DMS53 treated with DMSO at 0.1 percent for 48 hours (cell line): Measurements from ENCODE around the gene SUGCT.
"Not testable (repeated sequence)": the region's sequence is repeated elsewhere in the genome, so short reads cannot be mapped to it uniquely, and the experiment has no call there.

Experiments used
- DNase-seq: peaks from one replicate; lab custom pipeline; 2025; ENCODE audit not compliant: unreplicated experiment; lab: John Stamatoyannopoulos, UW

The SUGCT gene

DNA sequence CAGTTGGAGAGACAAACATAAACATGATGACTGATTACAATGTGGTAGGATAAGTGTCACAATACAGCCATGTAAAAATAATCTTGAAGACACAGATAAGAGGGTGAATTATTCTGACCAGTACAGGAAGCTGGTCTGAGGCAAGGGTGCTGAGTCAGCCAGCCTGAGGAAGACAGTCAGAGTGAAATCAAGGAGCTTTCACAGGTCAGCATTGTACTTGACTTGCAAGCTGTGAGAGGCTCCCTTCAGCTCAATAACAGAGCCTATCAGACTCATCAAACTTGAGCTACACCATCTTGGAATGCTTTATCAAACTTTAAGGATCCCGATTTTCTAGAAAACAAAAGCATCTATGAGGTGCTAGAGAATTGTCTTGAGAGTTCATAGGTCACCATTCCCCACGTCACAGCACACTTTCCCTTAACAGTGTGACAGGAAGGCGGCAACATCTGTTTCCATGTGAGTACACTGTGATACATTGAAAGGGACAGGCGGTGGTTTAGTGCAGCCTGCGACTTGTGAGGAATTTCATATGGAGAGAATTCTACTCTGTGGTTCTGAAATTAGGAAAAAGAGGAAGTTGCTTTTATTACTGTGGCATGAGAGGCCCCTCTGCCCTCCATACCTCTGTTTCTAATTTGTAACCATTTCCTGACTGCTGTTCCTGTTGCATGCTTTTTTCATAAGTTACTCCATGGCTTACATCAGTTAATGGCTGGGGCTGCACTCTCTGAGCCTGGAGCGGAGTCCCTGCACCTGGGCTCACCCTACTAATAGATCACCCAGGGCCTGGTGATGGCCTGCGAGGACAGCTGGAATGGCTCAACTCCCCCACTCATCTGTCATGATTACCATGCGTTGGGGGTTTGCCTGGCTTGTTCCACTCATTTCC, 417.1 kb downstream of the SUGCT start:
- DNase-seq: no peak

DNA sequence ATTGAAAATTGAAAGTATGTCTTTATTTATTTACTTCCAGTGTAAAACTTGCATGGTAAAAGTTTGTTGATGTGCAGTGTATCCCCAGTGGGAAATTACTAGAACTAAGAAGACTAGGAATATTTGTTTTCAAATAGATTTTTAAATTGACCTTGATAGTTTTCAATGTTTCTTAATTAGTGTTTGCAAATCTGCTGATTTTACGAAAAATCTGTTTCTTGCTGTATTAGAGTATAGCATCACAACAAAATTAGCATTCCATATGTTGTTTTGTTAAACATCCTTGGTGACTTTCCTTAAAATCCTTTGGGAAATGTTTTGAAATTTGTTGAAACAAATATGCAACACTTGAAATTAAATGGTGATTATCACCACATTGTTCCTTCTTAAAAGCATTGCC, 425.9 kb downstream of the SUGCT start:
- DNase-seq: no peak

- no peak for DNase-seq
Measured at GRCh38 chr7:40566879-40567278, 432.1 kb downstream of the SUGCT start.

DNA sequence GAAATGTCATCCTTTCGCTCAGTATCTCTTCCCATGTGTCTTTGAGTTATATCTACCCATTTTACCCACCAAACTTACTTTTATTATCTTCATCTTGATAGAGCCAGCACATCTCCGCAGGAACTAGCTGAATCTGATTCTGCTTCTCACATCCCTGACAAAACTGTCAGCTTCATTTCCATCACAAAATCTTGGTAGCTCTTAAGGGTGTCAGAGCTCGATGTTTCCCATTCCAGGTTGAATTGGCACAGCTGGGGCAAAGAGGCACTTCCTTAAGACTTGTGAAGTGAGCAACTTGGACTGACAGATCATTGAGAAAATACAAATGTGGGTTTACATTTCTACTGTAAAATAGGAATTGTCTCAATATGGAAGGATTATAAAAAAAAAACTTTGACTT, 434.5 kb downstream of the SUGCT start:
- DNase-seq: no peak

GRCh38 chr7:40570223-40570622, 435.4 kb downstream of the SUGCT start:
- no peak for DNase-seq

- no peak for DNase-seq
Measured at GRCh38 chr7:40571796-40572195, 437.0 kb downstream of the SUGCT start.

DNA sequence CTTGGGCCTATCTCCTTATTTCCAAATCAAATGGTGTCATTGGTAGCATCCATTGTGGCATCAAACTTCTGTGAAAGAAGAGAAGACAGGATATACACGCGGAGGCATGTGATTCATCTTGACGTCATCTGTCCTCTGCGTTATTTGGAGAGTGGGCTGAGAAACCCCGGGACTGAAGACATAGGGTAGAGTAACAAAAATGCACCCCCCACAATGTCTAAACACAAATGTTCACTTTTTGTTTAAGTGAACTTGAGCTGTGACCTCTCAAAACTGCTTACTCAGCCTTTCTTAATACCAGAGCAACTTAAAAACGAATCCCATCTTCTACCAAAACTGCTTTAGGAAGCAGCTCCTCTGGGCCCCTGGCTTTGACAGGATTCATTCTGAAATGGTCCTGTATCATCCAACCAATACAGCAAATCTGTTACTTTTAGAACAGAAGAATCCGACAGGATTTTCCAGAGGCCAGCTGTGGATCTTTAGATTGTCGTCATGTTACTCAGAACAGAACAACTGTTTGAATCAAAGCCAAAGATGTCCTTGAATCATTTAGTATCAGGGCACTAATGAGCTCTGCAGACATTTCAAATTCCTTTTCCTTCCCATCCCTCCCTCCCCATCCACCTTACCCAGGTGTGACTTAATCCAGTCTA, 438.1 kb downstream of the SUGCT start:
- DNase-seq: no peak

DNA sequence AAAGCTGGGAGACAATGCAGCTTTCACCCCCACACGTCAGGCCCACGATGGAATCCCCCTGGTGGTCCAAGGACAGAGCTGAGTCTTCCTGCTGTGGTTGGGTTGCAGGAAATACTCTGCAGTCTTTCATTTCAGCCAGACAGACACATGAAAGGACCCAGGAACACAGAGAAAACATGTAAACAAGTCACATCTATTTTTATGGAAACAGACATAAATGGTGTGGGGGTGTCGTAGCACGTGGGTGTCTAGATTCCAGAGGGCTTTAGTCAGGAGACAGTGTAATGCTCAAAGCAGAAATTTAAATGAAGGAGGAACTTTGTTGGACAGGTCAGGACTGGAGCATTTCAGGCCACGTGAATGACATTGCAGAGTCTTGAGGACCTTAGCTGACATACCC, 444.6 kb downstream of the SUGCT start:
- DNase-seq: no peak

GRCh38 chr7:40580776-40581175, 446.0 kb downstream of the SUGCT start:
- no peak for DNase-seq

DNA sequence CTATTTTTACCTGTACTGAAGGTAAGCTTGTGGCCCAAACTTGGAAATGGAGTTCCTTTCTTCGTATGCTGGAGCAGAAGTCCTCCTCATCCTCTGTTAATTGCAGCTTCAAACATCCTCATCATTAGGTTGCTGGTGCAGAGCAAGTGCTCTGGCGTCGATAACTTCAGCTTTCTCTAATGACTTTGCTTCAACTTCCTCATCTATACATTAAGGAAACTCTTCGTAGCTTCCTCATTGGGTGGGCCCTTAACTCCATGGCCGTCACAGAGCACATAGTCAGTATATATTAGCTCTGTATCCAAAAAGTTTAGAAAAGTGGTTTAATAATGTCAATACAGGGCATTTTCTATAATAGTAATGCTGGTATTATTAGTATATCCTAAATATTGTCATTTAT, 447.7 kb downstream of the SUGCT start:
- DNase-seq: no peak

GRCh38 chr7:40583667-40584444, 449.1 kb downstream of the SUGCT start:
- DNase-seq: no peak

- no peak for DNase-seq
Measured at GRCh38 chr7:40584667-40585433, 450.0 kb downstream of the SUGCT start.

GRCh38 chr7:40586197-40586596, 451.4 kb downstream of the SUGCT start:
- no peak for DNase-seq

DNA sequence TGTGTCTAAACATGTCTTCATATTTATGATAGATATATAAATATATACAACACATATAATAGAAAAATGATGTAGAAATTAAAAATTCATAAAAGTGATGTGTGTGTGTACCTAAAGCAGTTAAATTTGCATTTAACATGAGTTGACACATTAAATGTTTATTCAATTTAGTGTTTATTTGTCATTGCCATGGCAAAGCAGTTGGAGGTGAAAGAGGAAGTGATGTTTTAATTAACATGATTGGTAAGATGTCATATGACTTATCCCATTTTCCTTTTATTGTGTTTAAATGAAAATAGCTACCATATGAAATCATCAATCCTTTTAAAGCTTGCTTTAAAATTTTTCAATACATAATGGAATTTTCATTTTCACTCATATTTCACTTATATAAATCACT, 452.6 kb downstream of the SUGCT start:
- no peak for DNase-seq

- no peak for DNase-seq
Measured at GRCh38 chr7:40595129-40595528, 460.3 kb downstream of the SUGCT start.

DNA sequence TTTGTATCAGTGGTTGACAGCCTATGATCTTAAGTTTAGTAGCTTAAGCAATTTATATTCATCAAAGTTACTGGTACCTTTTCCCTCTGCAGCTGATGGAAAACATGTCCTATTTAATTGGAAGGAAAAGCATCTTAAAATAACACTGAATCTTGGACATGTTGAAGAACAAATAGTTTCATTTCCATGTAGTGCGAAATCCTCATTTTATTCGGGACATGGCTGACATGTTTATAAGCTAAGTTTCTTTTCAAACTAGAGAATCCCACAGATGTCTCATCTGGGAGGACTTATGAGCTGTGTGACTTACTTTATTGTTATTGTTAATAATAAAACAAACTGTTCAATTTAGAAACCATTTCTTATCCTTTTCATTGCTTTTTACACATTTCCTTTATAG, 461.0 kb downstream of the SUGCT start:
- no peak for DNase-seq

- no peak for DNase-seq
Measured at GRCh38 chr7:40597517-40597916, 462.7 kb downstream of the SUGCT start.

- DNase-seq: no peak
Measured at GRCh38 chr7:40598915-40599314, 464.1 kb downstream of the SUGCT start.

GRCh38 chr7:40599836-40600235, 465.0 kb downstream of the SUGCT start:
- no peak for DNase-seq

DNA sequence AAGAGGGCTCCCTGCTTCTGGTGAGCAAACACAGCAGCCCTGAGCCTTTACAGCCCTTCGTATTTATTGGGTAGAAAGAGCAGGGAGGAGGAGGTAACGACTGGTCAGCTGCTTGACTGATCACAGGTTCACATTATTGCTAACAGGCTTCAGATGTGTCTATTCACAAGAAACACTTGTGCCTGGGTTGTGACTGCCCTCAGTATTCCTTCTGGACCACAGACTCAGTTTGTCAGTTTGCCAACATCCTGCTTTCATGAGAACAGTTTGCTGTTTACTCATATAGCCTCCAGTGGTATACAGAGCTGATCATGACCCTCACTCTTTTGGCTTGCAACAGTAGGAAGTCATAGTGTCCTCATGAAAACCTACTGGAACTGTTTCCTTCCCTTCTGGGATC, 467.5 kb downstream of the SUGCT start:
- not testable (repeated sequence) for DNase-seq
